ENCODE measurements around the gene MINPP1.

Gene MINPP1

DNA sequence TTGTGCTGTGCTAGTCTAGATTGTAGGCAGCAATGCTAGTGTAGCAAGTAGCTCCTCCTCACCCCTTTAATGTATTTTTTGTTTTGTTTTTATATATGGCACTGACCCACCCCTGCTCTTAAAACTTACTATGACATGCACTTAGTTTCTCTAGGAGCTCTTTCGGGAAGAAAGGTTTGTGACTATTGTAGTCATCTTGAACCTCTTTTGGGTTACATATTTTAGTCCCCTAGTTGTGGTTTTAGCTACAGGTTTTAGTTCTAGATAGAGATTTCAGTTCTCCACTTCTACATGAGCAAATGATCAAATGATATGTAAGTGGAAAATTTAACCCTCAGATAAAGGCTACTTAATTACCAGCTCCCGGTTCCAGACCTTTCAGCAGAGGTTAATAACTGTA is 14.9 kb downstream of the MINPP1 start:
- no peak for DNase-seq (ENCODE audit: low read depth)

GRCh38 chr10:87523731-87524130 is 19.0 kb downstream of the MINPP1 start:
- no peak for DNase-seq (ENCODE audit: low read depth)

DNA sequence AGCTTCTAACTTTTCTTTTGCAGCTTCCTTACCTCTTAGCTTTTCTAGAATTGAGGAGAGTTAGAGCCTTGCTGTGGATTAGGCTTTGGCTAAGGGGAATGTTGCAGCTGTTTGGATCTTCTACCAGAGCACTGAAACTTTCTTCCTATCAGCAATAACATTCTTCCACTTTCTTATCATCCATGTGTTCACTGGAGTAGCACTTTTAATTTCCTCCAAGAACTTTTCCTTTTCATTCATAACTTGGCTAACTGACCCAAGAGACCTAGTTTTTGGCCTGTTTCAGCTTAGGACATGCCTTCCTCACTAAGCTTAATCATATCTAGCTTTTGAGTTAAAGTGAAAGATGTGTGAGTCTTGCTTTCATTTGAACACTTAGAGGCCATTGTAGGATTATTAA is 19.6 kb downstream of the MINPP1 start:
- DNase-seq (ENCODE audit: low read depth): no peak

GRCh38 chr10:87531908-87532622 is 27.4 kb downstream of the MINPP1 start:
- DNase-seq (ENCODE audit: low read depth): no peak

GRCh38 chr10:87532696-87533095 is 28.0 kb downstream of the MINPP1 start:
- DNase-seq (ENCODE audit: low read depth): no peak

DNA sequence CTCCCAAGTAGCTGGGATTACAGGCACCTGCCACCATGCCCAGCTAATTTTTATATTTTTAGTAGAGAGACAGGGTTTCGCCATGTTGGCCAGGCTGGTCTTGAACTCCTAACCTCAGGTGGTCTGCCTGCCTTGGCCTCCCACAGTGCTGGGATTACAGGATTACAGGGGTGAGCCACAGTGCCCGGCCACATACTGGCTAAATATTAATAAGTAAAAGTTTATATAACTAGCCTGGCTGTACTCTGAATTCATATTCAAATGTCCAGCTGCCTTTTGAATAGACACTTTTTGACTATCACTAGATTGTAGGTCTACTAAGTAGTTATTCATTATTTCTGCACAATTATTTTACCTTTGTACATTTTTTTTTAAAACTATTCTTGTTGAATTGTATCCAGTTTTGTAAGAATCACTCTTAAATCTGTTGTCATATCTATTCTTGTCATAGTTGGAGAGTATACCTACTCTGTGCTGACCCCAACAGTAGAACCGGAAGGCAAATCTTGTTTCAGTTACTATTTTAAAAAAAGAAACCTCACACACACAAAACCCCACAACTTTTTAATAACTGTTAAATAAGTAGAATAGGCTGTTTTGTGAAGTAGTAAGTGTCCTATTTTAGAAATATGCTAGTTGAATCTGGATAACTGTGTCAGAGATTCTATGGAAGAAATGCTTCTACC is 29.6 kb downstream of the MINPP1 start:
- no peak for DNase-seq (ENCODE audit: low read depth)

GRCh38 chr10:87538092-87539015 is 33.7 kb downstream of the MINPP1 start:
- DNase-seq (ENCODE audit: low read depth): no peak

GRCh38 chr10:87541114-87541513 is 36.4 kb downstream of the MINPP1 start:
- DNase-seq (ENCODE audit: low read depth): no peak

DNA sequence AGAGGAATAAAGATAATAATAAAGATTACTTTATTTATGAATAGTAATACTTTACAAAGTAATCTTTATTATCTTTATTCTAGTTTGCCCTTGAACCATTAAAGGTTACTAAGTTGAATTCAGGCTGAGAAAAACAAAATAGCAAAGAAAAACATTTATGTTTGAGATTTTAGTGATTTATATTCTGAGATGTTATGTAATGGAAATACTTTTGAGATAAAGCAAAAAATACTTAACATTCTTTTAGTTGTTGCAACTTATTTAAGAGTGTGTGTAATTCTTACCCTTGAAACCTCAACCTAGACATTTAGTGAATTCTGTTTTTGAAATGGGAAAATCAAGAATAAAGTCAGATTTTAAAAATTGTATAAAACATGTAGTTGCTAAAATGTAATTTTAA is 40.0 kb downstream of the MINPP1 start:
- no peak for DNase-seq (ENCODE audit: low read depth)

DNA sequence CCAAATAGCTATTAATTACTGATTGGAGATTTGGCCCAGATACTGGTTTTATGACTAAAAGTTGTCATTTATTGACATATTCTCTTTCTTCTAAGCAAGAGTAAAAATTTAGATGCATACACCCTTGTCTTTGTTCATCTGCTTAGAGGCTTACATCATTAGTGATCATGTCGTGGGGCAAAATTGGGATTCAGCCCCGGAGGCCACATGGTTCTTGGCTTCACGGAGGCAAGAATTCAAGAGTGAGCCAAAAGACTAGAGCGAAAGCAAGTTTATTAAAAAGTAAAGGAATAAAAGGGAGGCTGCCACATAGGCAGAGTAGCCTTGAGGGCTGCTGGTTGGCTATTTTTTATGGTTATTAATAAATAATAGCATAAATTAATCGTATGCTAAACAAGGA is 41.1 kb downstream of the MINPP1 start:
- no peak for DNase-seq (ENCODE audit: low read depth)

DNA sequence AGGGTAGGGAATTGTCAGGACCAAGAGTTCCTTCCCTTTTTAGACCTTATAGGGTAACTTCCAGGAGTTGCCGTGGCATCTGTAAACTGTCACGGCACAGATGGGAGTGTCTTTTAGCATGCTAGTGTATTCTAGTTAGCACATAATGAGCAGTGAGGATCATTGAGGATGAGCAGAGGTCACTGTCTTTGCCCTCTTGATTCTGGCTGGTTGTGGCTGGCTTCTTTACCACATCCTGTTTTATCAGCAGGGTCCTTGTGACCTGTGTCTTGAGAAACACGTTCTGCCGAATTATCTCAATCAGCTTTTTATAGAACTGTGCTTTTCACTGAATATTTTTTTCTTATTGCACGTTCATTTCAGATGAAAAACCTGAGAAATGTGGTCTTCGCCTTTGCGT is 41.5 kb downstream of the MINPP1 start:
- no peak for DNase-seq (ENCODE audit: low read depth)

GRCh38 chr10:87546971-87547413 is 42.3 kb downstream of the MINPP1 start:
- DNase-seq (ENCODE audit: low read depth): no peak

GRCh38 chr10:87547734-87548311 is 43.1 kb downstream of the MINPP1 start:
- no peak for DNase-seq (ENCODE audit: low read depth)

DNA sequence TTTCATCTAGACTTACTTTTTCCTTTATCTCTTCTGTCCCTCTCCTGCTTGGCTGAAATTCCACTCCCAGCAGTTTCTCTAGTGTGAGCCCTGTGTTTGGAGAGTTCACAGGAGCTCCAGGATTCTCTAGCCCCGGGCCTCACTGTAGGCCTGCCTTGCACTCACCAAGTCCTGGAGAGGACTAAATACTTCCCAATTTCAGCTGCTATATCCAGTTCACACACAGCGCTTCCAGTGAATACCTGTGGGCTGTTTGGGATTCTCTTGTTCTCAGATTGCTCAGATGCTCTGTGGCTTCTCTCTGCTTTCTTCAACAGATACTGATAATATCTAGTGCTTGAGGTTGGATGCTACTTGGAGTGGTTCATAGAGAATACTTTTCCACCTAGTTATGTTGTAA is 46.0 kb downstream of the MINPP1 start:
- no peak for DNase-seq (ENCODE audit: low read depth)

DNA sequence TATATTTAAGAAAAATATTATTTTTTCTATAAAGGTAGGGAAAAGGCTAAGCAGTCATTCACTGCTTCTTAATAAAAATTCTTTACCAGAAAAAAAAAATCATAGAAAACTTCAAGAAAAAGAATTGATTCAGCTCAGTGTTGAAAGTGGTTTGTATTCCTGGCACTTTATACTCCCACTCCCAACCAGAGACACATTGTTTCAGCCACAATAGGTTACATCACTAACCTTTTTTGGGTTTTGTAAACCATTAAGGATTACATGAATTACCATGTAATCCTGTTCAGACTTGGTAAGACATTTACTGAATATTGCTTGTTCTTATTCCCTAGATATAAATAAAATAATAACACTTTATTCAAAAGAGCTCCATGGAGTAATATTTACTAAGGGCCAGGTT is 46.6 kb downstream of the MINPP1 start:
- DNase-seq (ENCODE audit: low read depth): no peak

DNA sequence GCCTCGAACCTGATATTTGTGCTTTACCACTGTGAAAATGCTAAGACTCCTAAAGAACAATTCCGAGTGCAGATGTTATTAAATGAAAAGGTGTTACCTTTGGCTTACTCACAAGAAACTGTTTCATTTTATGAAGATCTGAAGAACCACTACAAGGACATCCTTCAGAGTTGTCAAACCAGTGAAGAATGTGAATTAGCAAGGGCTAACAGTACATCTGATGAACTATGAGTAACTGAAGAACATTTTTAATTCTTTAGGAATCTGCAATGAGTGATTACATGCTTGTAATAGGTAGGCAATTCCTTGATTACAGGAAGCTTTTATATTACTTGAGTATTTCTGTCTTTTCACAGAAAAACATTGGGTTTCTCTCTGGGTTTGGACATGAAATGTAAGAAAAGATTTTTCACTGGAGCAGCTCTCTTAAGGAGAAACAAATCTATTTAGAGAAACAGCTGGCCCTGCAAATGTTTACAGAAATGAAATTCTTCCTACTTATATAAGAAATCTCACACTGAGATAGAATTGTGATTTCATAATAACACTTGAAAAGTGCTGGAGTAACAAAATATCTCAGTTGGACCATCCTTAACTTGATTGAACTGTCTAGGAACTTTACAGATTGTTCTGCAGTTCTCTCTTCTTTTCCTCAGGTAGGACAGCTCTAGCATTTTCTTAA is 47.7 kb downstream of the MINPP1 start:
- DNase-seq (ENCODE audit: low read depth): no peak

GRCh38 chr10:87557409-87557808 is 52.7 kb downstream of the MINPP1 start:
- DNase-seq (ENCODE audit: low read depth): no peak

DNA sequence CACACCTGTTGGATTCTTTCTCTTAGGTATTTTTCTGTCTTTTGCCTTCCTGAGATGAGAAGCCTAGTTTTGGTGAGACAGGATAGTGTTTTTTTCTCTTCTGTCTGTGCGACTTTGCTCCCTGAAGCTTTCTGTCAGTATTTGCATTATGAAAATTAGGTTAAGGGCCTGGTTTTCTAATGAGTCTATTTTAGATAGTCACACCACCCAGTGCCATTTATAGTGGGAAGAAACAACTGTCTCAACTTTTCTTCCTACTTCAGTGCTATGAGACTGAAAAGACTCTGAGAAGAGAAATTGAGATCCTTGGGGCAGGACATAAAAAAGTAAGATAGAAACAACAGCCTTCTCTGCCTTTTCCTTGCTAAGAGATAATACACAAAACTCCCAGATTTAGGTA is 53.6 kb downstream of the MINPP1 start:
- DNase-seq (ENCODE audit: low read depth): no peak

DNA sequence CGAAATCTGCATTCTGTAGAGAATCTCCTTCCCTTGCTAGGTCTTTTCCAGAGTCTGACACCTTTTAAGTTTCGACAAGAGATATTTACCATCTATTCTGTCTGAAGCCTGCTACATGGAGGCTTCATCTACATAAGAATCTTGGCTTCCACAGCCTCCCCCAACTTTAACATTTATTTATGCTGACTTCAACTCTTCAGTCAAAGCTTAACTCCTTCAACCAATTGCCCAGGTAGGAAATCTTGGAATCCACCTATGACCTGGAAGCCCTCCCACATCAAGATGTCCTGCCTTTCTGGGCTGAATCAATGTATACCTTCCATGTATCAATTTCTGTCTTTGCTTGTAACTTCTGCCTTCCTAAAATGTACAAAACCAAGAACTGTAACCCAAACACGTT is 54.7 kb downstream of the MINPP1 start:
- no peak for DNase-seq (ENCODE audit: low read depth)

GRCh38 chr10:87560495-87561129 is 55.9 kb downstream of the MINPP1 start:
- DNase-seq (ENCODE audit: low read depth): no peak

GRCh38 chr10:87562750-87563149 is 58.1 kb downstream of the MINPP1 start:
- DNase-seq (ENCODE audit: low read depth): no peak
